NOMO-1 (cell line): ENCODE data around the gene ABI3BP.
"Not testable (repeated sequence)": the region's sequence is repeated elsewhere in the genome, so short reads cannot be mapped to it uniquely, and the experiment has no call there.

ENCODE experiments used
- DNase-seq, 2 experiments: peaks; one replicate each; lab custom pipeline; 2025; ENCODE audit not compliant: unreplicated experiment in 2 of 2; lab: John Stamatoyannopoulos, UW

ABI3BP gene

DNA sequence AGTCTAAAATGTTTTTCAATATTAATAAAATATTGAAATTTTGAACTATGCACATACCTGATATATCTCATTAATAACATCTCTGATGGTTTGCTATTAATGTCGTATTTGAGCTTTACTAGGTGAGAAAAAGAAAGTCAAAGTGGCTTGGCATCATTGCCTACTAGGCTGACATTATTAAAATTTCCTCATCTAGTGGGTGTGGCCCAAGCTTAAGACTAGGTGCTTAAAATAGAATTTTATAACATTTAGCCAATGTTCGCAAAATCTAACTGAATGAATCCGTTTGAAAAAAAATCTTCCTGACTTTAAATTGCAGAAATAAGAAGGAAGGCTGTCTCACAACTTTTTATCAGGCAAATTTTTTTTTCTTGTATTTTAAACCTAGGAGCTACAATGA, 46.1 kb downstream of the ABI3BP start:
- DNase-seq = no peak

DNA sequence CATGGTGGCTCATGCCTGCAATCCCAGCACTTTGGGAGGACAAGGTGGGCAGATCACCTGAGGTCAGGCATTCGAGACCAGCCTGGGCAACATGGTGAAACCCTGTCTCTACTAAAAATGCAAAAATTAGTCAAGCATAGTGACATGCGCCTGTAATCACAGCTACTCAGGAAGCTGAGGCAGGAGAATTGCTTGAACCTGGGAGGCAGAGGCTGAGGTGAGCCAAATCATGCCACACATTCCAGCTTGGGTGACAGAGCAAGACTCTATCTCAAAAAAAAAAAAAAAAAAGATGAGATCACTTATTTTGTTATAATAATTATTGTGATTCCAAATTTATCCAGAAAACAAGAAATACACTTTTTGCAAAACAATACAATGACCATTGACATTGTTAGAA, 47.1 kb downstream of the ABI3BP start:
- not testable (repeated sequence) for DNase-seq

DNA sequence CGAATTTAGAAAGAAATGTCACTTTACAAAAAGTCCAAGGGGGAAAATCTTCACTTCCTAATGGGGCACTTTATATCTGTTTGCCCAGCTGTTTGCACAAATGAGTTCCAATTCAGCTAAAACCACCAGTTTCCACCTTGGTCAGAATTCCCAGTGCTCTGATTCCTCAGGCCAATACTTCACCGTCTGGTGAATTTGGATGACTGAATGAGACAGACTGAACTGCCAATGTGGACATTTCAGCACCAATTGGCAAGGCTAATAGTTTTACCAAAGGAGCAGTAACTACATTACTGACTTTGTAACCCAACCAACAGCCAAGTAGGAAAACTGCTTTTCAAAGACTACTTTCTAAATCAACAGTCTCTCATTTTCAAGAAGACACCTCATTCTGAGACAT, 51.8 kb downstream of the ABI3BP start:
- DNase-seq = no peak

DNA sequence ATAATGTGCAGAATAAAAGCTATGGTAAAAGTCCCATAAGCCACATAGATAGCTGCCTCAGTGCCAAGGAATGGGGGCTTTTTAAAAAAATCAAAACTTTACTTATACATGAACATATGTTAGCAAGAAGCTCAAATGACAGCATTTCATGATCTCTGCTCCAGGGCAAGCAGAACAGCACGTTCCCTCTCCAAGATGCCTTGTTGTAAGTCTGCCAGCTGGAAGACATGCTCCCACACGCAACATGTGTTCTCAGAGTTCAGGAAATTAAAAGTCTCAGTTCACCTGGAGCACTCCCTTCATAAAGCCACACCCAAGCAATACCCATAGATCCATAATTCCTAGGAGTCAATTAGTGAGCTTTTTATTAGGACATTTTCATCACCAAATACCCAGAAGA, 52.2 kb downstream of the ABI3BP start:
- no peak for DNase-seq

DNA sequence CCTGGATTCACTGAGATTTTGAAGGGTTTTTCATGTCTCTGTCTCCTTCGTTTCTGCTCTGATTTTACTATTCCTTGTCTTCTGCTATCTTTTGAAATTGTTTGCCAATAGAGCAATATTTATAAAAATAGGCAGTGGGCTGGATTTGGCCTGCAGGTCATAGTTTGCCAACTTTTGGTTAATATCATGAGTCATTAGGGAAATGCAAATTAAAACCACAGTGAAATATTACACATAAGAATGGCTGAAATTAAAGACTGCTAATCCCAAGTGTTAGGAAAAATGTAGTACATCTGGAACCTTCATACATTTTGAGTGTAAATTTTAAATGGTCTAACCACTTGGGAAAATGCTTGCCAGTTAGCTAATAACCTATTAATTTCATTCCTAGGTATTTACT, 56.3 kb downstream of the ABI3BP start:
- no peak for DNase-seq

DNA sequence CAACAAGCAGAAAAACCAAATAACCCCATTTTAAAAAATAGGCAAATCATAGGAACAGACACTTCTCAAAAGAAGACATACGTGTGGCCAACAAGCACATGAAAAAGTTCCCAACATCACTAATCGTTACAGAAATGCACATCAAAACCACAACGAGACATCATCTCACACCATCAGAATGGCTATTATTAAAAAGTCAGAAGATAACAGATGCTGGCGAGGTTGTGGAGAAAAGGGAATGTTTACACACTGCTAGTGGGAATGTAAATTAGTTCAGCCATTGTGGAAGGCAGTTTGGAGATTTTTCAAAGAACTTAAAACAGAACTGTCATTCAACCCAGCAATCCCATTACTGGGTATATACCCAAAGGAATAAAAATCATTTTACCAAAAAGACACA, 60.7 kb downstream of the ABI3BP start:
- no peak for DNase-seq

DNA sequence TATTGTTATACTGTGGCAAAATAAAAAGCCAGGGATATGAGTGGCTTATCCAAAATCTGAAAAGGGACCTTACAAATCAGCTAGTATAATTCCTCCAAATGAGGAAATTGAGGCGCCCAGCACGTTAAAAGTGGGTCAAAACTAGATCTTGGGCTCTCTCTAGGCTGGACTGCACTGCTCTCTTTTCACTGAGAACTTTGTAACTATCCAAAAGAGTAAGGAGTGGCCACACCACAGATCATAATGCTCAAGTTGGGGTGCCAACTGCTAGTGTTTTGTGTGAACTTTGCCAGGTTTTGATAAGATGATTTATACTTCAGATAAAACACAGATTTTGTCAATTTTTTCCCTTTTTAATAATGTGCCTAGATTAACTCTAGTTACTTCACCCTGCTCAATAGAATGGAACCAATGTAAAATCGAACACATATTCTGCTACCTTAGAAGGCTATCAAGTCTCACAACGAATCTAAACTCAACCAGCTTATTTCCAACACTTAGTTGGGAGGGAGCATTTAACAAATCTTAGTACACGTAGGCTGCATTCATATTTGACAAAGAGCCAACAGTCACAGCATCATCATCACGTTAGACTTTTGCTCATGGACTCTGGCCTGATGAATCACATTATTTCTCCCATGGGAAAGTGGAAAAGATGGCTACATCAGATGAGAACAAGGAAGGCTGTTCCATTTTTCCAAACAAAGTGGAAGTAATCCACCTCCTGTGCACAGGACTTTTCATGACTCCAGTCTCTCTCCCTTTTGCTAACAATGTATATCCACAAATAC, 64.4 kb downstream of the ABI3BP start:
- no peak for DNase-seq

DNA sequence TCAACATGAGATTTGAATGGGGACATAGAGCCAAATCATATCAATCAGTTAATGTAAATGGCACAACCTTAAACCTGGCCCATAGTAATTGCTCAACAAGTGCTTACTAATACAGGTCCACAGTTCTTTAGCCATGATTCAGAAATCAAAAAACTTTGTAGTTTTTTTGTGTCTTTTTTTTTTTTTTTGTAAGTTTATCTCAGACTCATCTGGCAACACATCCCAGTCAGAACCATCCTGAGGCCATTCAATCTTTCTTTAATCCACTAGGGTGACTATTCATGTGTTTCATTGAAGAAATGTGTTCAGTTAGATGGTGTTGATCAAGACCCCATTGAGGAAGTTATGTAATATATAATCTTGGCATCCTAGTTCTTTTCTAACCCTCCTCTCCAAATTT, 65.4 kb downstream of the ABI3BP start:
- no peak for DNase-seq

DNA sequence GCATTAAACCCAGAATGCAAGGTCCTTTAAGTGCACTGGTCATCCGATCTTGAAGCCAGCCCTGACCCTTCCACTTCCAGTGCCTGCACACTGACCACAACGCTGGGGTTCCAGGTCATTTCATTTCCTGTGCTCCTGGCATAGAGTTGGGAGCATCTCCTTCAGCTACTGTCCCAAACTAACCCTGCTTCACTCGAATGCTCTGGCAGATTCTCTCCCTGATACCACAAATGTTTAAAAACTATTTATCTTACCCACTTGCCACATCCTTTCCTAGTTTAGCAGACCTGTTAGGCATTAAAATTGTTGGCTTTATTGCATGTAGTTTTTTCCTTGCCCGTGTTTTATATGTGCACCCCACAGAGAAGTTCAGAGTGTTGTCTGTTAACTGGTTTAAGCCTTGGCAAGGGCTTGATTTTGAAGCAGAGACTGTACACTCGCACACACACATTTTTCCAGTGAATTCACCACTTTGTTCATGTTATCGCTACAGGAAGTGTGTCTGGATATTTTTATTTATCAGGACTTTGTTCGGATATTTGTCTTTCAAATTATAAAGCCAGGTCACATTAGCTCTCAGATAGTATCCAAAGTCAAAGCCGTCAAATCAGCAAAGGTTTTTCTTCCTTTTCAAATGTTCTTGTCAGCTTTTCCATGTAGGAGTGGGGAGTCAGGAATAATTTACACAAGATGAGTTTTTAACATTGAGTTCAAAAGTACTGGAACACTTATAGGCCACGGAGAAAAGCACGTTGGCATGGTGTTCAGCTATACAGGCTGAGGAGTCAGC, 77.3 kb downstream of the ABI3BP start:
- DNase-seq = no peak

DNA sequence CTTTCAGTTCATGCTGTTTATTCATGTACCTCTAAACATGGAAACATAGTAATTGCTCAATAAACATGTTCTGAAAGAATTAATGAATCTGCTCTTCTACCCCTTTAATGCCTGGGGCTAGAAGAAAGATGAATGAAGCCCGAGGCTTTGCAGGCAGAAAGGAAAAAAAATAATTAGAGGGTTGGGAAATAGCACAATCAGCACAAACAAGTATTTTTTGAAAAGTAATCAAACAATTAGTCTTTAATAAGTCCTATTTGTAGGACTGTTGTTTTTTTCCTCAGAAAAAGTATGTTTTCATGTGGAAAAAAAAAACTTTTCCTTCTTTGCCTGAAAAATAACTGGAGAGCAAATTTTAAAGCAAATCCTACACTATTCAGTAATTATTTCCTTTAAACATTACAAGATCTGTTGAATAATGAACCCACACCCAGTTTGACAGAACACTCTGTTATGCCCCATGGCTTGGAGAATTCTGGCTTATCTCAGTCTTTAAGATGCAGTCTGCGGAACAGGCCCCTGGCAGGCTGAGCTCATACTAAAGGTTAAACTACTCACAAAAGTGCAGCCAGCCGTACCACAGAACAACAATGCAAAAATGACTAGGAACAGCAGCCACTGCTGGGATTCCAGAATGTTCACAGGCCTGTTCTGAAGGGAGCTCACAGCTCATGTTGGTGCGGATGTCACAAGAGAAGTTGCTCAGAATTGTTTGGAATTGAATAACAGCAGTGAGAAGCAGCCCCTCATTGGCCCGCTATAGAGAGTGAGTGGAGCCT, 79.2 kb downstream of the ABI3BP start:
- no peak for DNase-seq

DNA sequence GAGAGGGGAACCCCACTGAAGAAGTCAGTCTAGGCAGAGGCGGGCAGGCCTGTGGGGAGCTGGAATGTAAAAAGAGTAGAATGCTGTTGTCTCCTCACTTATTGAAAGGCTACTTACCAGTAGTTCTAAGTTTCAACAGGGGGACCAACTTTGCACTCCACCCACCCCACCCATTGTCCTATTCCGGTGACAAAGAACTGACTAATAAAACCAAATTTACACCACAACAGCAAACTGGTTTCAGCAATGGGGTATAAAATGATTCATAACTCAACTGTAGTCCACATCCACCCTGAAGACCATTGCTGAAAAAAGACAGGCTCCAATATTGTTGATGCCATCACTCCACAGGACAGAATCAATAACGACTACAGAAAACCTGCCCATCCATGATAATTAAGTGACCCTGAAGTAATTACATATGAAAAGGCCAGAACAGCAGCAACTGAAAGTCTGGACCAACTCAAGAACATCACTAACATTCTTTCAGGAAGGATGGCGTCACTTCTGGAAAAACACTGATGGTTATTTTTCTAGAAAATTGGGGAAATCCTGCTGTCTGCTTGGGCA, 80.2 kb downstream of the ABI3BP start:
- DNase-seq = no peak

DNA sequence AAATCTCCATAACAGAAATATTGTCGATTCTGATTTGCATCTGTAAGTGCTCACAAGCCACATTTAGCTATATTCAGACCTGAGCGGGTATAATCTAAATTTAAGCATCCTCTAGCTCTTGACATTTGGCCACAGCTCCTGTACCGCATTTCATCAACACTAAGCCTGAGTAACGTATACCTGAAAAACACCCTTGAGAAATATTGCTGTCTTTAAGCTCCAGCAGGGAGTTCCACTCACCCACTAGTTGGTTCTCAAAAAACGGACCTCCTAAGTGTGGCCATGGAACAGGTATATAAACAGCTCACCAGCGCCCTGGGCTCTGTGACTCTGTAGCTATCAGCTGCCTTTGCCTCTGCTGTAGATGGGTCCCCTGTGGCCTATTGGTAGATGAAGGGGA, 80.7 kb downstream of the ABI3BP start:
- no peak for DNase-seq

DNA sequence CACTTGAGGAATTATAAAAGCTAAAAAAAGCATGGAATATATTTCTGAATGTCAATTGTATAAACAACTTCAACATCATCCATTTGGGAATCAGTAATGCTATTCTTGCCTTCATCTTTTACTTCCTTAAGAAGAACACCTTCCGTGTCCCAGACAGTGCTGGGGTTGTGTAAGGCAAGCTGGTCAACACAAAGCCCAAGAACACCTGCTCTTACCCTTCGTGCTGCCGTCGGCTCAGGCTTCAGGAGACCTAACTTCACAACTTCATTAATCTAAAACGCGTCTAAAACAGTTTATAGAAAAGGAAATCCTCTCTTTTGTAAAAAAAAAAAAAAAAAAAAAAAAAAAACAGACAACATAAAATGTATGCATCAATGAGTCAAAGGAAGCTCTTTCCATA, 81.3 kb downstream of the ABI3BP start:
- DNase-seq = no peak

DNA sequence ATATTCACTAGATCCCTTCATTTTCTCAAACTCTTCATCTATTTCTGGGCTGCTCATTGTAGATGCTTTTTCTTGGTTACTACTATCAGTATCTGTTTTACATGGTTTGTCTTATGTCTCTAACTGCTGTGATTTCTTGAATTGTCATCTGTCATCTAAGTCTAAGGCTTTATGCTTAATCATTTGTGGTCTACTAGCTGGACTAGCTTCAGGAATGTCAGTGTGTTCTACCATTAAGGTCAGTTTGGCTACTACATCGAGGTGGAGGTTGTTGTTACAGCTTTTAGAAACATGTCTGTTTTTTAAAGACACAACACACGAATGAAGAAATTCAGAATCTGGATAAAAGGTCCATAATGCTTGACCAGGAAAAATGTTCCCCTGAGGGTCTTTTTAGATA, 82.2 kb downstream of the ABI3BP start:
- DNase-seq = no peak

DNA sequence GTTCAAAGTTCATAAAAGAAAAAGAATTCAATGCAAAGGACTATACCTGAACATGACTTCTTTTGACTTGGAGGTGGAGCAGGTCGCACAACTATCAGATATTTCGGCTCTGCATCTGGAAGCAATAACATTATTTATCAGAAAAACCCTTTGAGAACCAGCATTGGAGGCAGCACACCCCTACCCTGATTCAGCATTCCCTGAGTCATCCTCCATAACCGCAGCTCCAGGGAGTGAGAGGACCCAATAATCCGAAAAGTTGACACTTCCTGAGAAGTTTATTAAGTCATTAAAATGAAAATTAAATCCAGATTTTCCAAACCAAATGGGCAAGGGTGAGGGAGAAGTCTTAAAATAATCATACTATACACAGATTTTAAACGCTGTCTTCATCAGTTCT, 90.6 kb downstream of the ABI3BP start:
- DNase-seq = no peak

DNA sequence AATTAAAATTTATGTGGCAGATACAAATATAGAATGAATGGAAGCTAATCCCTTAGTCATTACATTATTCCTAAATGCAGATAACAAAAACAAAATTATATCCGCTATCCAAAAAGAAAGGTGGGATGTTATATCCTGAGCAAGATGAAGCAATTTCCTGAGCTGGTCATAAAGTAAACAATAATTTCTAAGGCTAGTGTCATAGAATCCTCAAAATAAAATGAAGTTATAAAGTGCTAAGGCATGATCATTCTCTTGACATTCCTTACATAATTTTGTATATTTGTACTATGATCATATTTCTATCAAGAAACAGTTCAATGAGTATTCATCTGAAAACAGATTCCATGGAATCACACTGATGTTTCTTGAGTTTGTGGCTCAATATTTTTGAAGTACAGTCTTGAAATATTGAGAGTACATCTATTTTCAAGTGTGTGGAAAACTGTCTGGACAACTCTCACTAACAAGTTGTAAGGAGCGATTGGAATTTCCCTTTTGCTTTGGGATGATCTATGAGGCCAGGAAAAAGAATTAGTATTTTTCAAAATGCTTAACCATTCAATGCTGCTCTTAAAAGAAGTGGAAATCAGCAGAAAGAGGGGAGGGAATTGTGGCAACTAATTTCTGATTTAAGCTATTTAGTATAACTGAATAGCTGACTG, 92.4 kb downstream of the ABI3BP start:
- DNase-seq = no peak

DNA sequence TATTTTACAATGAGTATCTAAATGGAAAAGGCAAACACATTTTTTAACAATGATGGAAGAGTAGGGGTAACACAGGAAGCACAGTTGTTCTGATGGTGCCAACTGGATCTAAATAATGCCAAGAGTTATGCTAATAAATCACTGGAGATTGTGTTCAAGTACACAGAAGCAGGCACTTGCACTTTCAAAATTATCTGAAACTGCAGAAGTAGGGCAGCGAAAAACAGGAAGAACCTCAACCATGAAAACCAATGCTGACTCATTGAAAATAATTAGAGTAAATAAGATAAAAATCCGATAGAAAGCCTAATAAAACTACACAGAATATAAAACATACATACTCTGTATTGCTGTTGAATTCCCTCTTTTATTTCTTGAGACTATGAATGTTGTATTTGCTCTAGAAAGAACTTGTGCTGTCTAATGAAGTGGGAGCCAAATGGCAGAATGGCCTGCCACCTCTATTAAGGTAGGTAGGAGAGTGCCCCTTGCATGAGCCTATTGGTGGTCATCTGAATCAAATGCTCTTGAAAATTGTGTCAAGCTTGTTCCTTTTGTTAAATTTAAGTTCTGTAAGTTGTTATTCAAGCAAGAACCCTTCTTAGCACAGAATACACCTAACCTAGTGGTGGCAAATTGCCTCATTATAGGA, 93.7 kb downstream of the ABI3BP start:
- peak; percentile 37 to 72 for DNase-seq

DNA sequence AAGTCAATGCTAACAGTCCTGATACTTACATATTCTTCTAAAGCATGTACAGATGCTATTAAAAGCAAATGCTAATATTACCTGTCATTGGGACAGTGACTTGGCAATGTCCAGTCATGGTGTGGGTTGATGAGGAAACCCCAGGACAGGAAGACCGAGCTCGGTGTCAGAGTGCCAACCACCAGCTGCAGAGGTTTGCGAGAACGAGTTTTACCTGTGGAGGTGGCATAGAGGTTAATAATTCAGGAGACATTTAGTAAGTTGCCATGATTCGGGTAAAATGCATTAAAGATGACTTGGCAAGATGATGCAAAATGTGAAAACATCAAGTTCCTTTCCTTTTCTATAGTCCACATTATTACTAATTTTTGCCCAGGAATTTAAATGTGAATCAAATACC, 94.5 kb downstream of the ABI3BP start:
- DNase-seq = no peak

DNA sequence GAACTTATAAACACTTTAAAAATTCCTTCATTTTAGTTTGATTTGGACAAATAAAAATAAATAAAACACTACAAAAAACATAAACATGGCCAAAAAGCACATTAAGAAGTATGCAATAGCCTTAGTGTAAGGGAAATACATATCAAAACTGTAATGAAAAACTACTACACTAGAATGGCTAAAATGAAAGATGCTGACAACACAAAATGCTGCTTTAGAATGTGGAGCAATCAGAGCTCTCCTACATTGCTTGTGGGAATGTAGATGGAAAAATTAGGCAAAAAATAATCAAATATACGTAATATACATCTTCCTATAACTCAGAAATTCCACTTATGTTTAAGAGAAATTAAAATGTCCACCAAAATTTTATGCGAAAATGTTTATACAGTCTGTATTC, 96.2 kb downstream of the ABI3BP start:
- DNase-seq = no peak

DNA sequence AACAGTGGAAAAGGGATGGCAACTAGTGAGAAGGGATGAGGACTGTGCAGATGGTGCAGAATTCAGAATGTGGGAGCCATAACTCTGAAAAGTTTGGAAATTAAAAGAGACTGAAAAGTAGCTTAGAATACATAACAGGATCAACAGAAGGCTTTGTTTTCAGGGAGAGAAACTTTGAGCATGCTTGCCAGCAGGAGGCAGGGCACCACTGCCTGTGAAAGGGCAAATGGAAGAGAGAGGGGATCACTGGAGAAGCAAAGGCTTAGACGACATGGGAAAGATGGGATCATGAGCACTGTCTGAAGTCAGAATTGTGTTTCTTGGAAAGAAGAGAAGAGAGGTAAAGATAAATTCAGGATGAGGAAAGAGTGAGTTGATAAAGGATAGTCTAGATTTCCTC, 99.6 kb downstream of the ABI3BP start:
- DNase-seq = no peak
